Astrocyte of the hippocampus (primary cell): ENCODE data around the gene FRMD1.
A peak's percentile ranks its signal among the peaks of the same experiment; 100 is the strongest.

Experiments used
- DNase-seq: peaks from one replicate; pipeline ENCODE4 v3.0.0; 2011; ENCODE audit warnings: low read depth, low spot score

Gene FRMD1

GRCh38 chr6:168043193-168043847 is 35.7 kb downstream of the FRMD1 start:
- DNase-seq, result no peak

GRCh38 chr6:168042426-168043192 is 36.4 kb downstream of the FRMD1 start:
- no peak for DNase-seq

DNA sequence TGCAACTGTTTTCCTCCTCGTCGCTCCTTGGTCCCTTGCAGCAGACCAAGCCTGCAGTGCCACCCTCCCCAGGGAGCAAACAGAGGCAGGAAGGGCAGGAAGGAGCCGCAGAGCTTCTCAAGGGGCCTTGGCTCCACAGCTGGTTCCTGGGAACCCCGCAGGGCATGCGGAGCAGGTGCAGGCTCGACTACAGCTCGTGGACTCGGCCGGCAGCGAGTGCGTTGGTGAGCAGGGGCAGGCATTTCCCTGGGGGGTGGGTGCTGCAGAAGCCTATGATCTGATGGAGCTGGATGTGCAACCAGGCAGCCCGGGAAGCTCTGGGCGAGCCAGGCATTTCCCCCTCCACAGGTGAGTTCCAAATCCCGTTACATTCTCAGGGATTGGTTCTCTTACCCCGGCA is 37.1 kb downstream of the FRMD1 start:
- no peak for DNase-seq

- DNase-seq, result no peak
Measured at GRCh38 chr6:168040856-168041496, 38.0 kb downstream of the FRMD1 start.

DNA sequence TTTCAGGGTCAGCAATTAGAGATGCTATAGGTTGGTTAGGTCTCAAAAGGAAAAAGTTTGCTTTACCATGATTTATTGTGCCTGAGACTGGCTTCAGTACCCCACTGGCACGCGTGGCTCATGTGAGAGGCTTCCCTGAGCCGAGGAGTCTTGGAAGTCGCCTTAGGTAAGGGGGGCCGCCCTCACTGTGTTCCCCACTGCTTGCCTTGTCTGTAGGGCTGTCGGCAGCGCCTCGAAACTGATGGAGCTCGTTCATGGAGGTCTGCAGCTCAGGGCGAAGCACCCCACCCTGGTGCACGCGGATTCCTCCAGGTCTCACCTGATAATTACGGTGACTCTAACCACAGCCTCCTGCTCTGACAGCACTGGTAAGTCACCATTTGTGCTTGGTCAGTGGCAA is 39.2 kb downstream of the FRMD1 start:
- DNase-seq, result no peak

- no peak for DNase-seq
Measured at GRCh38 chr6:168039301-168039700, 39.7 kb downstream of the FRMD1 start.

DNA sequence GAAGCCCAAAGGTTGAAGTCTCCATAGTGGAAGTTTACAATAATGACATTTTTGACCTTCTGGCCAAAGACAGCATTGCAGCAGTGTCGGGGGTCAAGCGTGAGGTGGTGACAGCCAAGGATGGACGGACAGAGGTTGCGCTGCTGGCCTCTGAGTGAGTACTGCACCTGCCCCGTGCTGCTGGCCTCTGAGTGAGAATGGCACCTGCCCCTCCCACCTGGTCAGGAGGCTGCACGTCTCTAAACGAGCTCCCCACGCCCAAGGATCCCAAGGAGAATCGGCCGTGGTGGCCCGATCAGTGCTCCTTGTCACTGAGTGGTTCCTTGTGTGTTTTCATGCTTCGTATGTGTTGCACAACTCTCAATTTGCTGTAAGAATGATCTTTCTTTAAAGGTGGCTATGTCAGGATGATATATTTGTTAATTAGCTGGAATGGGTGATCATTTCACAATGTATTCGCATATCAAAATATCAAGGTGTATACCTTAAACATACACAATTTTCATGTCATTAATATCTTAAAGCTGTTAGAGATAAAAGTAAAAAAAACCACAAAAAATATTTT is 40.4 kb downstream of the FRMD1 start:
- no peak for DNase-seq

DNA sequence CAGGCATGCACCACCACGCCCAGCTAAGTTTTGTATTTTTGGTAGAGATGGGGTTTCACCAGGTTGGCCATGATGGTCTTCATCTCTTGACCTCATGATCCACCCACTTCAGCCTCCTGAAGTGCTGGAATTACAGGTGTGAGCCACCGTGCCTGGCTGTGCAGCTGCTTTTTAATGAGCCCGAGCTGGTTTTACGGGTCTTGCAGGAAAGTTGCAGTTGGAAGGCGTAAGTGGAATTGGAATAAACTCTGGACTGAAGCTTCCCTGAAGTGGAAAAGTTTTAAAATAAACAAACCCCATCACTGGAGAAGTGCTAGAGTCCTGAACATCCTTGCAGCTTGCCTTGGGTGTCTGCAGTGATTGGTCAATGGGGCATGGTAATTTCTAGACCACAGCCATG is 41.2 kb downstream of the FRMD1 start:
- no peak for DNase-seq

DNA sequence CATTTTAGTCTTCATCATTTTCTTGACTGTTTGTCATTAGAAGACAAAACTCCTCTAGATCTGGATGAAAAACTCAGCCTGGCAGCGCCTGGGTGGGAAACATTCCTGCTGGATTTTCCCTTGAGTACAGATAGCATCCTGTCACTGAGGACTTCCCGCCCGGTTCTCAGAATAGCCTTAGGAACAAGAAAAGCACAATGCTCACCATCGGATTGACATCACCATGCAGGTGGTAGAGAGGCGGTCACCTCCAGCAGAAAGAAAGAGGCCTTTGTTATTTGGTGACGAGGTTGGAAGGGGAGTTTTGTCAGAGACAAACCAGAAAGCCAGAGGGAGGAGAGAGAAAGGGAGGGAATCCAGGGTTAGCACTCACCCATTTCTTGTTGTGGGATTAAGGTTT is 41.8 kb downstream of the FRMD1 start:
- no peak for DNase-seq

- DNase-seq, result peak; percentile 16
Measured at GRCh38 chr6:168035661-168036545, 43.1 kb downstream of the FRMD1 start.

DNA sequence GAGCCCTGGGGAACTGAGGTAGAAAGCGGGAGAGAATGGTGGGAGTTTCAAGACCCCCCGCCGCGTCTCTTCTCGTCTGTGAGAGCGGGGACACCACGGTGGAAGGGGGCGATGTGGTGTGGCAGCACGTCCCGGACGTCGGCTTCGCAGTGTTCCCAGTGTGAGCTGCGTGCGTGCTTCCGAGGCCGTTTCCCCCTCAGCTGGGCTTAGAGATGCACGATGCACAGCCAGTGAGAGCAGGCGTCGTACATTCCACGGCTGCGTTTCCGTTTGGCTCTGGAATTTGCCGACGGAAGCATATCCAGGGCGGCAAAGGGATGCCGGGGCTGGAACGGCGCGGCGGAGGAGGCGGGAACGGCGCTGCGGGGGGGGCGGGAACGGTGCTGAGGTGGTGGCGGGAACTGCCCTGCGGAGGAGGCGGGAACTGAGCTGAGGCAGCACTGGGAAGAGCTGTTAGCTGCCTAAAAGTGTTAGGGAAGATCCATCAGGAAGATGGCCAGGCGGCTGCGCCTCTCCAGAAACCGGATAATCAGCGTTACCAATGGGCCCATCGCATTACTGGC is 43.8 kb downstream of the FRMD1 start:
- DNase-seq, result peak; percentile 73

GRCh38 chr6:168034537-168034936 is 44.5 kb downstream of the FRMD1 start:
- no peak for DNase-seq

- no peak for DNase-seq
Measured at GRCh38 chr6:168033791-168034190, 45.2 kb downstream of the FRMD1 start.

DNA sequence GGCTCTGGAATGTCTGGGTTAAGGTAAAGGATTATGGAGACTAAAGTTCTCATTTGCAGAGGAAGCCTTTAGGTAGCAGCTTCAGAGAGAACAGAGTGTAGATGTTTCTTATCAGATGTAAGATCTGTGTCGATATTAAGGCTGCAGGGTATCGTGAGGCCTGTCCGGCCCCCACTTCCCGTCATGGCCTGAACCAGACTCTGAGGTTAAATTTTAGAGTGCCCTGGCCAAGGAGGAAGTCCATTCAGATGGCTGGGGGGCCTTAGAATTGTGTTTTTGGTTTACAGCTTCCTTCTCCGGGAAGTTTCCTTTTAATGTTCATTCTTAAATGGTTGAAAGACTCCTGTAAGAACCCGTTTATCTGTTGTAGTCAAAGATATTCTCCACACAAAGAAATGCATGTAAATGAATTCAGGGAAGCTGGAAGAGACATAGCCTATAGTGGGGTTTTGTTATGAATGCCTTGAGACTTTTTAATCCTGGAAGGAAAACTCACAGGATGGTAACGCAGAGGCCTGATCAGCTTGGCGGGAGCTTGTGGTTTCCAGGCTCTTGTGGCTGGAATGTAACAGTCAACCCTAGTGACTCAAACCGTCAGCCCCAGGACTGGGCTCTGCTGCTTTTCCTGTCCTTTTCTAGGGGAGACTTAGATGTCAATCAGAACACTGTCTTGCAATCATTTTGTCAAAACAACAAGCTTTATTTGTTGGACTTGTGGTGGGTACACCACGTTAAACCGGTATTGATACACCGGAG is 46.8 kb downstream of the FRMD1 start:
- peak; percentile 86 for DNase-seq

DNA sequence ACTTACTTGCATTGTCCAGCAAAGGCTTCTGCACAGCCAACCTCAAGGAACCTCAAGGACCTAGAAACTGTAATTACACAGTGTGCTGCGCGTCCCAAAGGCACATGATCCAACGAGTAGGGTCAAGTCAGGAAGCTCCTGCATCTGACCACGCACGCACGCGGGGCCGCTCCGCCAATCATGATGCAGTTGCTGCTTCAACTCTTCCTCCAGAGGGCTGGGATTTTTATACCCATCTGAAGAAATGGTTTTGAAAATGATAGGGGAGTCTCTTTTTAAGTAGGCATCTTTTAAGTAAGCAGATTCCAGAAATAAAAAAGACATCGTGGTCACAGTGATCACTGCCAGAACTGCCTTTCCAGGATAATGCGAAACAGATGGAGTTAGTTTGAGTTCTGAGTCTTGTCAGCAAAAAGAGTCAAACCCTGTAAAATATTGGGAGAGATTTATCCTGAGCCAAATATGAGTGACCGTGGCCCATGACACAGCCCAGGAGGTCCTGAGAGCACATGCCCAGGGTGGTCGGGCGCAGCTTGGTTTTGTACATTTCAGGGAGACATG is 47.5 kb downstream of the FRMD1 start:
- no peak for DNase-seq

GRCh38 chr6:168030908-168031307 is 48.1 kb downstream of the FRMD1 start:
- no peak for DNase-seq

DNA sequence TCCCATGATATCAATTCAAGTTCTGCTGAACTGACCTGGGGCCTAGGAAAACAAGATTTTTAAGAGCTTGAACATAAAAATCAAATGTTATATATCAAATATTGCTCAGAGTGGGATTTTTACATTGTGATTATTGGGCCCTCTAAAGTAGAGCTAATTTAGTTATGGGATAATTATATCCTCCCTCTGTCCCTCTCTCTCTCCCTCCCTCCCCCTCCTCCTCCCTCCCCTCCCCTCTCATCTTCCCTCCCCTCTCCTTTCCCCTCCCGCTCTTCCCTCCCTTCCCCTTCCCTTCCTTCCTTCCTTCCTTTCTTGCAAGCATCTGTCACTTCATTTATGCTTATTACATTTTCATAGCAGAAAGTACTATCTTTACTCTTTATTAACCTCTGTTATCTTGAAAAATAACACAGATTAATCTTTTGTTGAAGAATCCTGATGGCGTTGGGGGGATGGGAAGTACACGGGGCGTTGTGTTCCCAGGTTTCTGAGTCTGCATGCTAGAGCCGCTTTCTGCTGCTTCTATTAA is 48.7 kb downstream of the FRMD1 start:
- no peak for DNase-seq

DNA sequence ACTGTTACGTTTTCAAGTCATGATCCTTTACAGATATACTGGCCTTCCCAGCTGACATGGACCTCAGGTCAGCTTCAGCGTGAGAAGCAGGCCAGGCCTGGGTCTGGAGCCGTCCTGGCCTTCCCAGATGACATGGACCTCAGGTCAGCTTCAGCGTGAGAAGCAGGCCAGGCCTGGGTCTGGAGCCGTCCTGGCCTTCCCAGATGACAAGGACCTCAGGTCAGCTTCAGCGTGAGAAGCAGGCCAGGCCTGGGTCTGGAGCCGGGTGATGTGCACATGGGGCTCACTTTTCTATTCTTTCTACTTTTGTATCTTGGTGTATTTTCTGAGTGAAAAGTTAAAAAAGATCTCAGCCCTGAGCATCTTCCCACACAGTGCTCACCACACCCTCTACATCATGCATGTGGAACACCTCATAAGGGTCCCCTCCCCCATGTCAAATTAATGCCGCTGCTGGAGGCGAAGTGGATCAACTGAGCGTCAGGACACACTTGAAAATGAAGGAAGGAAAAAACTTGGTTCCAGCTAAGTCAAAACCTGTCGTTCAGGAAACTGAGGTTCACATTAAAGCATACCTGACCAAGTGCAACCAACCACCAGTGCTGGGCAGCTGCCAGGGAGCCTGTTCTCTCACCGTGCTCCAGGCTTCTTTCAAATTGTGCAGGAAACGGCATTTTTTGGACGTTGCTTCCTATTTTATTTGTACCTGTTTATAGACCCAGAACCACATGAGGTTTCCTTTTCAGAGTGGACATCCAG is 49.4 kb downstream of the FRMD1 start:
- no peak for DNase-seq

GRCh38 chr6:168028181-168028580 is 50.8 kb downstream of the FRMD1 start:
- no peak for DNase-seq
